ENCODE results near the gene CALML5. TPM values are rescaled to one million over a fixed set of nuclear protein-coding genes. Genes with fewer than 3 reads are reported as not detected.

CALML5 gene
- not detected for total RNA-seq (ENCODE audit: unreplicated experiment)
- long read RNA-seq = 0 reads

GRCh38 chr10:5499493-5500140 is at the start of gene CALML5:
Gene CALML5, minus strand, starts transcription at chr10:5499570. Its CDS starts 132 bp downstream, at chr10:5499438.
- Mint-ChIP-seq H3K4me3 (ENCODE audit: unreplicated experiment) (no peak within 1 kb of the TSS), H3K27me3 (ENCODE audit: unreplicated experiment) (peaks cover 6% of the 10 kb centered on the region), H3K27ac (ENCODE audit: unreplicated experiment) (no peak within 1 kb of the TSS), H3K4me1 (ENCODE audit: unreplicated experiment) (peaks cover 18% of the 10 kb centered on the region), H3K36me3 (ENCODE audit: low read depth, unreplicated experiment) (no peaks in the 10 kb centered on the region), H3K9me3 (ENCODE audit: unreplicated experiment) (no peaks in the 10 kb centered on the region)
- TF ChIP-seq, protein P1, sequence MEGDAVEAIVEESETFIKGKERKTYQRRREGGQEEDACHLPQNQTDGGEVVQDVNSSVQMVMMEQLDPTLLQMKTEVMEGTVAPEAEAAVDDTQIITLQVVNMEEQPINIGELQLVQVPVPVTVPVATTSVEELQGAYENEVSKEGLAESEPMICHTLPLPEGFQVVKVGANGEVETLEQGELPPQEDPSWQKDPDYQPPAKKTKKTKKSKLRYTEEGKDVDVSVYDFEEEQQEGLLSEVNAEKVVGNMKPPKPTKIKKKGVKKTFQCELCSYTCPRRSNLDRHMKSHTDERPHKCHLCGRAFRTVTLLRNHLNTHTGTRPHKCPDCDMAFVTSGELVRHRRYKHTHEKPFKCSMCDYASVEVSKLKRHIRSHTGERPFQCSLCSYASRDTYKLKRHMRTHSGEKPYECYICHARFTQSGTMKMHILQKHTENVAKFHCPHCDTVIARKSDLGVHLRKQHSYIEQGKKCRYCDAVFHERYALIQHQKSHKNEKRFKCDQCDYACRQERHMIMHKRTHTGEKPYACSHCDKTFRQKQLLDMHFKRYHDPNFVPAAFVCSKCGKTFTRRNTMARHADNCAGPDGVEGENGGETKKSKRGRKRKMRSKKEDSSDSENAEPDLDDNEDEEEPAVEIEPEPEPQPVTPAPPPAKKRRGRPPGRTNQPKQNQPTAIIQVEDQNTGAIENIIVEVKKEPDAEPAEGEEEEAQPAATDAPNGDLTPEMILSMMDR (IDR thresholded peaks at IDR 0.05; ENCODE audit: unreplicated experiment) = no peak
- no peak for DNase-seq (ENCODE audit: low spot score)

DNA sequence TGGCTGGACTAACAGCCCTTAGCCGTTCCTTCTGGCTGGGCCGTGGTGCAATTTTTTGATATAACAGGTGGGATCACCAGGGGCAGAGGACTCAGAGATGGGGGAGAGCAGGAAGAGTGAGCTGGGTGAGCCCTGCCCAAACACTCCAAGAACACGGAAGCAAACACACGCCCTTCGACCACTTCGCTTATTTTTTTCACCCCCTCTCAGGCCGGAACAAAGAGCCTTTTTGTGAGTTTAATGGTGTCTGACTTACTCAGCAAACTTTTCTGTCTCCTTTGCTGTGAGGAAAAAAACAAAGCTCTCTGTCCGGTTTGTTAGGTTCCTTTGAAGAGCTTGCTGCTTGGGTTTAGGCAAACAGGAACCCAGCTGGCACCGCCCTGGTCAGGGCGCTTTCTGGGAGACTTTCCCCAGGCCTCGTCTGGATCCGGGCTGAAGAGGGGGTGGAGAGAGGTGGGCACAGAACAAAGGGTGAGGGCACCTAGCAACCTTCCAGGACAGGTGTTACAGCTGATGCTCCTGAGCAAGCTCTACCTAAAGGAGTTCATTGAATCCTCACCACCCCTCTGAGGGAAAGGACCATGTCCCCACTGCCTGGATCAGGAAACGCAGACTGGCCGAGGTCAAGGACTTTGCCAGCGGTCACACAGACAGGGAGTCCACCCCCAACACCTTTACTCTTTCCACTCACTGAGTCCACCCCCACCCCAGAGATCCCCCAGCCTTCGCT is 48.7 kb upstream of the CALML5 start:
- Mint-ChIP-seq H3K27ac (ENCODE audit: unreplicated experiment) (no peak overlapping the region), H3K9me3 (ENCODE audit: unreplicated experiment) (no peaks in the 10 kb centered on the region), H3K4me3 (ENCODE audit: unreplicated experiment) (no peak overlapping the region), H3K27me3 (ENCODE audit: unreplicated experiment) (peaks cover 8% of the 10 kb centered on the region), H3K36me3 (ENCODE audit: low read depth, unreplicated experiment) (no peaks in the 10 kb centered on the region), H3K4me1 (ENCODE audit: unreplicated experiment) (peaks cover 16% of the 10 kb centered on the region)
- TF ChIP-seq, protein P1 (IDR thresholded peaks at IDR 0.05; ENCODE audit: unreplicated experiment) = no peak
- no peak for DNase-seq (ENCODE audit: low spot score)

DNA sequence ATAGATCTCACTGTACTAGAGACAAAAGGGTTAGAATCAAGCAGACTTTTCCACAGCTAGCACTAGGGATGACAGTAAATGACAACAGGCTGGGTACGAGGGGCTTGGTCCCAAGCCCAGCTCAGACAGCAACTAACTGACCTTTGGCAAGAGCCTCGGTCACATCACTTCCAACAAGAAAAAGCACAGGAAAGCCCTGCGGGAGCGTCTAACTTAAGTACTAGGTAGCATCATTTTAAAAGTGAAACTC is 48.2 kb upstream of the CALML5 start:
- DNase-seq (ENCODE audit: low spot score) = no peak
- TF ChIP-seq, protein P1 (IDR thresholded peaks at IDR 0.05; ENCODE audit: unreplicated experiment) = no peak
- Mint-ChIP-seq H3K4me1 (ENCODE audit: unreplicated experiment) (peaks cover 11% of the 10 kb centered on the region), H3K36me3 (ENCODE audit: low read depth, unreplicated experiment) (no peaks in the 10 kb centered on the region), H3K27ac (ENCODE audit: unreplicated experiment) (no peak overlapping the region), H3K4me3 (ENCODE audit: unreplicated experiment) (no peak overlapping the region), H3K27me3 (ENCODE audit: unreplicated experiment) (peaks cover 6% of the 10 kb centered on the region), H3K9me3 (ENCODE audit: unreplicated experiment) (no peaks in the 10 kb centered on the region)

DNA sequence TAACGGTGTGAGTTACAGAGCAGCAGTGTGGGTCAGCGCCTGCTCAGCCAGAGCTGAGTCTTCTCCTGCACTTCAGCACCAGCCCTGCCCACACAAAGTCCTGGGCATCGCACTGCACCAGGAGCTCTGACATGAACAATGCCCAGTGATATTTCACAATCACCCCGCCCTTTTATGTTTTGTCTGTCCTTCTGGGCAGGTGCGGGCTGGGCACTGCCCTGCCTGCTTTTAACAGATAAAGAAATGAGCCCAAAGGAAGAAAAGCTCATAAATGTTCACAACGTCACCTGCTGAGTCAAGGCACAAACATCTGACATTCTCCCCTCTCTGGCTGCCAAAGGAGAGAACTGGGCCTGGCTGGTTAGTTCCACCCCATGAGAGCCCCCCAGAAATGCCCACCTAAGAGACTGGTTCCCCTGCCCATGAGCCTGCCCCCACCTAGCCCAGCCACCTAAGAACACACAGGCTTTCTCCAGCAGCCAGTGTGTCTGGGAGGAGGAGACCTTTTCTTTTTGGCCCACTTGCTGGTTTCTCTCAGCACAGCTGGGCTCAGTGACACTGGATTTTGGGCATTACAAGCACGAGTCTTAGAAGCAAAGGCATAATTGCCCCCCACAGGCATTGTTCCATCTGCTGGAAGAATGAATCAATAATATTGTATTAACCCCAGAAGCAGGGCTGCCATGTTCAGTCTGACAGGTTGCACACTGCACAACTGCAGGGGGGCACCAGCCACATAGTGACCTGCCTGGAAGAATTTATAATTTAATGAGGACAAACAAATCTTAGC is 47.7 kb upstream of the CALML5 start:
- peaks cover 6% of the 10 kb centered on the region for H3K27me3 Mint-ChIP-seq (ENCODE audit: unreplicated experiment)
- TF ChIP-seq, protein P1 (IDR thresholded peaks at IDR 0.05; ENCODE audit: unreplicated experiment) = no peak
- no peak overlapping the region for H3K4me3 Mint-ChIP-seq (ENCODE audit: unreplicated experiment)
- no peak for DNase-seq (ENCODE audit: low spot score)
- no peaks in the 10 kb centered on the region for H3K36me3 Mint-ChIP-seq (ENCODE audit: low read depth, unreplicated experiment)
- H3K27ac Mint-ChIP-seq (ENCODE audit: unreplicated experiment) = peak overlapping the region; percentile 36
- peaks cover 6% of the 10 kb centered on the region for H3K4me1 Mint-ChIP-seq (ENCODE audit: unreplicated experiment)
- no peaks in the 10 kb centered on the region for H3K9me3 Mint-ChIP-seq (ENCODE audit: unreplicated experiment)
